ENCODE measurements around the gene ZNF865. TPM values are rescaled to one million over a fixed set of nuclear protein-coding genes. Genes with fewer than 3 reads are reported as not detected.

ZNF865 gene
- total and polyA plus RNA-seq, 7 experiments from 2014 or later, result 0.06 to 22.7 (median 15.2) TPM

DNA sequence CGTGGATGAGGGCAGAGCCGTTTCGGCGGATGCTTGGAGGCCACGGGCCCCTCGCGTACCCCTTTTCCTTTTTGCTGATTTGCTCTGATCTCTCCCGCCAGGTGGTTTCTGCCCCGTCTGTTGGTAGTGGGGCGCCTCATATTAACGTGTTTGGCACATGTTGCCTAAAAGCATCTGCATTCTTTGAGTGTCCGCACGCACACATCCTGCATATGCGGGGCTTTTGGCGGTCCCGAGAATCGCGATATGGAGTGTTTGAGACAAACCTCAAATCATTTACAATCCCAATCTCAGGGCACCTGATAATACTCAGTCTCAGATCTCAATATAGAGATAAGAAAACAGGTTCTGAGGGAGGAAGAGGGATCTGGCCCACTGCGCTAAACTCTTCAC is 50.2 kb downstream of the ZNF865 start:
- Histone ChIP-seq H3K36me3 (ENCODE audit: control insufficient read depth in 2 of 3, insufficient read depth in 3 of 3, low read length in 3 of 3) (peaks cover 8 to 31% (median 18%) of the 10 kb centered on the region in 3 experiments), H3K4me1 (ENCODE audit: control insufficient read depth in 2 of 2, insufficient read depth in 2 of 2, low read length in 2 of 2) (peaks cover 31 to 43% of the 10 kb centered on the region in 2 donors), H3K4me3 (ENCODE audit: low read length) (peak overlapping the region; percentile 96), H3K27me3 (ENCODE audit: control insufficient read depth in 2 of 2, insufficient read depth in 2 of 2, low read length in 2 of 2) (no peaks in the 10 kb centered on the region), H3K9me3 (ENCODE audit: control insufficient read depth in 2 of 3, low read length in 3 of 3) (no peaks in the 10 kb centered on the region), H3K27ac (ENCODE audit: low read depth, low read length) (peak overlapping the region; percentile 99)
- peaks cover 33 to 51% (median 38%) of the 10 kb centered on the region in 7 donors for H3K4me1 Mint-ChIP-seq
- POLR2A ChIA-PET, result interaction anchor here (0.8 to 1.8 kb wide), 5 partner anchors 12 to 178 kb away, joined by 3 to 5 read pairs (median 4); partner anchors contain the start of gene ZNF784
- peak overlapping the region; percentile 83 to 99 (median 96) for H3K4me3 Mint-ChIP-seq
- H3K9me3 Mint-ChIP-seq, result peaks cover 0 to 10% (median 0%) of the 10 kb centered on the region in 11 donors
- peaks cover 0 to 15% (median 9%) of the 10 kb centered on the region in 5 donors for H3K36me3 Mint-ChIP-seq
- peaks cover 0 to 2% (median 0%) of the 10 kb centered on the region in 5 donors for H3K27me3 Mint-ChIP-seq
- CTCF ChIA-PET, result interaction anchor here (0.7 kb wide), 1 partner anchor 29 kb away, joined by 3 read pairs; no protein-coding TSS in a partner anchor
- DNase-seq, result no peak
- intact Hi-C loops (cut with micrococcal nuclease), result loop anchor here (1.0 to 10.0 kb wide), 6 partner anchors 20 to 1788 kb away; partner anchors contain the start of genes EPN1 (in 2 of the 2), KMT5C (in 1 of the 2), MYADM (in 1 of the 2) and ZNF784 (in 1 of the 2)
- ATAC-seq, result no peak
- H3K27ac Mint-ChIP-seq, result peak overlapping the region; percentile 95 to 100 (median 99)

DNA sequence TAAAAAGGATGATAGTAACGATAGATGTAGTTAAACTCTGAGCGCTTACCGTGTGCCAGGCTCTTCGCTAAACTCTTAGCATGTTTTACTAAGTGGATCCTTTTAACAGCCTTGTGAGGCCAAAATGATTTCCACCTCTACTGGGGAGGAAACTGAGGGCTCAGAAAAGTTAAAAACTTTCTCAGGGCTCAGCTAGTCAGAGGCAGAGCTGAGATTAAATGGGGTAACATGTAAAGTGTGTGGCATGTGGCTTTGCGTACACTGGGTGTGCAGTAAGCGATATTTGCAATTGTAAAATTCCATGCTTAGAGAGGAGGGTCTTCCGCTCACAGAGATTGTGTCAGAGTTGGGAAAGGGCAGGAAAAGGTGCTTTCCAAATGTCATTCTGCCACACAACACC is 51.1 kb downstream of the ZNF865 start:
- CTCF ChIA-PET, result interaction anchor here (0.7 to 2.4 kb wide), 3 partner anchors 15 to 30 kb away, joined by 3 to 7 read pairs (median 5); no protein-coding TSS in a partner anchor
- Histone ChIP-seq H3K9me3 (ENCODE audit: control insufficient read depth in 2 of 3, low read length in 3 of 3) (no peaks in the 10 kb centered on the region), H3K27ac (ENCODE audit: low read depth, low read length) (peak overlapping the region; percentile 99), H3K4me1 (ENCODE audit: control insufficient read depth in 2 of 2, insufficient read depth in 2 of 2, low read length in 2 of 2) (peaks cover 31 to 44% of the 10 kb centered on the region in 2 donors), H3K4me3 (ENCODE audit: low read length) (peak overlapping the region; percentile 96), H3K36me3 (ENCODE audit: control insufficient read depth in 2 of 3, insufficient read depth in 3 of 3, low read length in 3 of 3) (peaks cover 17 to 40% (median 27%) of the 10 kb centered on the region in 3 experiments), H3K27me3 (ENCODE audit: control insufficient read depth in 2 of 2, insufficient read depth in 2 of 2, low read length in 2 of 2) (no peaks in the 10 kb centered on the region)
- POLR2A ChIA-PET, result interaction anchor here (0.6 to 1.8 kb wide), 7 partner anchors 9 to 179 kb away, joined by 3 to 5 read pairs (median 4); partner anchors contain the start of genes CCDC106 and ZNF784
- peaks cover 0 to 2% (median 0%) of the 10 kb centered on the region in 5 donors for H3K27me3 Mint-ChIP-seq
- peak overlapping the region; percentile 13 to 100 (median 99) for H3K27ac Mint-ChIP-seq
- peaks cover 29 to 53% (median 38%) of the 10 kb centered on the region in 7 donors for H3K4me1 Mint-ChIP-seq
- peaks cover 0 to 18% (median 9%) of the 10 kb centered on the region in 5 donors for H3K36me3 Mint-ChIP-seq
- intact Hi-C loops (cut with micrococcal nuclease), result loop anchor here (5.0 to 10.0 kb wide), 3 partner anchors 658 to 1789 kb away; partner anchors contain the start of genes MYADM (in 1 of the 2) and ZSCAN5A (in 1 of the 2)
- H3K9me3 Mint-ChIP-seq, result peaks cover 0 to 10% (median 0%) of the 10 kb centered on the region in 11 donors
- H3K4me3 Mint-ChIP-seq, result peak overlapping the region; percentile 83 to 99 (median 96)
- ATAC-seq, result no peak
- DNase-seq, result no peak

DNA sequence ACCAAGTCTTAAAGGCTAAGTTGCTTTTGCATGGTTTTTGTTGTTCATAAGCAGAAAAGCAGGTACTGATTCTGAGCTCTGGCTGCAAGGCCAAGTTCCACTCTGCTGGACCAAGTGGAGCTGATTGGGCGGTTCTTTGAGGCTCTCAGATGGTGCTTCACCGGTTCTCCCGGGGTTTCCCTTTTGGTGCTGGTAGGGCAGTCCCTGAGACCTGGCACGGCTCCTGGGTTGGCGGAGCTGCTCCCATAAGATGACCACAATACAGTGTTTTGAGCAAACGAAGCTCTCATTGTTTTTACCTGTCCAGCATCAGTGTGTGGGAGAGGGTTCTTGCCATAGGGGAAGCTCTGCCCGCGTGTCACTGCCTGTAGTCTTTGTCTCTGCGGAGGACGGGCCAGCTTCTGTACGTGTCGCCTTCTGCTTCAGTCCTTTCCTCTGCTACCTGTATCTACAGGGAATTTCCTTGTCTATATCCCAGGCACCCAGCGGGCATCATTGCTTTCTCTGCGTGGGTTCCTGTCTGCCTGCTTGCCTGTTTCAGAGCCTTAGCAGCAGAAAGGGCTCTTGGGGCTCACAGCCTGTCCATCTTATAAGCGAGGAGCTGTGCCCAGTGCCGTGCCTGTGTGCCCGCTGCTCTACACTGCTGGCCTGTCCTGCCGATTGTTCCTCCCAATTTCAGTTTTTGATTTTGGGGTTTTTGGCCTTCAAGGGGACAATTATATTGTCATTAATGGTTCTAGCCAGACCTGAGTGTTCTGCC is 51.7 kb downstream of the ZNF865 start:
- H3K4me3 Mint-ChIP-seq, result peak overlapping the region; percentile 73 to 99 (median 94)
- DNase-seq (no peak), ATAC-seq (no peak)
- H3K4me1 Mint-ChIP-seq, result peaks cover 35 to 59% (median 42%) of the 10 kb centered on the region in 7 donors
- POLR2A ChIA-PET, result interaction anchor here (0.6 to 1.8 kb wide), 7 partner anchors 11 to 1459 kb away, joined by 3 to 5 read pairs (median 5); partner anchors contain the start of gene ZNF784
- H3K9me3 Mint-ChIP-seq, result peaks cover 0 to 10% (median 0%) of the 10 kb centered on the region in 11 donors
- peaks cover 0 to 2% (median 0%) of the 10 kb centered on the region in 5 donors for H3K27me3 Mint-ChIP-seq
- peak overlapping the region; percentile 96 for H3K4me3 ChIP-seq (ENCODE audit: low read length)
- H3K36me3 Mint-ChIP-seq, result peaks cover 4 to 23% (median 14%) of the 10 kb centered on the region in 5 donors
- H3K9me3 ChIP-seq (ENCODE audit: control insufficient read depth in 2 of 3, low read length in 3 of 3), result no peaks in the 10 kb centered on the region
- CTCF ChIA-PET, result interaction anchor here (1.4 to 2.4 kb wide), 2 partner anchors 14 to 16 kb away, joined by 5 to 7 read pairs; no protein-coding TSS in a partner anchor
- intact Hi-C loops (cut with micrococcal nuclease), result loop anchor here (5.0 to 10.0 kb wide), 3 partner anchors 658 to 1790 kb away; partner anchors contain the start of genes MYADM (in 1 of the 2) and ZSCAN5A (in 1 of the 2)
- H3K27ac ChIP-seq (ENCODE audit: low read depth, low read length), result peak overlapping the region; percentile 99
- H3K36me3 ChIP-seq (ENCODE audit: control insufficient read depth in 2 of 3, insufficient read depth in 3 of 3, low read length in 3 of 3), result peaks cover 19 to 46% (median 33%) of the 10 kb centered on the region in 3 experiments
- H3K27me3 ChIP-seq (ENCODE audit: control insufficient read depth in 2 of 2, insufficient read depth in 2 of 2, low read length in 2 of 2), result no peaks in the 10 kb centered on the region
- peaks cover 31 to 48% of the 10 kb centered on the region in 2 donors for H3K4me1 ChIP-seq (ENCODE audit: control insufficient read depth in 2 of 2, insufficient read depth in 2 of 2, low read length in 2 of 2)
- peak overlapping the region; percentile 38 to 100 (median 62) for H3K27ac Mint-ChIP-seq

DNA sequence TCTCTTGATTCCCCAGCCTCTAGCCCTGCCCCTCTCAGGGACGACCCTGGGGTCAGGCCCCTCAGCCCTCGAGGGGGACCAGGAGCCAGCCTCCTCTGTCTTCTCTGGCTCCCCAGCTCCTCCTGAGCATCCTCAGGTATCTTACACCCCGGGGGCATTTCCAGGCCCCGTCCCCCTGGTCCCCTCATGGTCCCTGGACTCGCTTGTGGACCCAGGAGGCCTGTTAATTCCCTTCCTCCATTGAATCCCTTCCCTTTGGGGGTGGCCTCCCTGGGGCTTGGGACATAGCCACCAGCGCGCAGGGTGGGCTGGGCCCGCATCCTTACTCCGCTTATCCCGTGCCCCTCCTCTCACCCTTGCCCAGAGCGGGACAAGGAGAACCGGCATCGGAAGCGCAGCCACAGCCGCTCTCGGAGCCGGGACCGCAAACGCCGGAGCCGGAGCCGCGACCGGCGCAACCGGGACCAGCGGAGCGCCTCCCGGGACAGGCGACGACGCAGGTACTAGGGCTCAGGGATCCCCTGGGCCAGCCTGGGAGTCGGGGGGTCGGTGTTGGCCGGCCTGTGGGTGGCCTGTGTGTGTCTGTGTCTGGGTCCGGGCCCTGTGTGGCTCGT is 53.5 kb downstream of the ZNF865 start:
- peaks cover 31 to 48% of the 10 kb centered on the region in 2 donors for H3K4me1 ChIP-seq (ENCODE audit: control insufficient read depth in 2 of 2, insufficient read depth in 2 of 2, low read length in 2 of 2)
- no peaks in the 10 kb centered on the region for H3K27me3 Mint-ChIP-seq
- peak overlapping the region in 5 of 9 donors; percentile 19 to 90 (median 52) for H3K27ac Mint-ChIP-seq
- peak overlapping the region in 6 of 10 donors; percentile 8 to 99 (median 68) for H3K4me3 Mint-ChIP-seq
- DNase-seq (no peak), ATAC-seq (no peak)
- peaks cover 38 to 74% (median 51%) of the 10 kb centered on the region in 7 donors for H3K4me1 Mint-ChIP-seq
- H3K27ac ChIP-seq (ENCODE audit: low read depth, low read length), result peak overlapping the region; percentile 56
- H3K9me3 Mint-ChIP-seq, result peaks cover 0 to 6% (median 0%) of the 10 kb centered on the region in 11 donors
- peaks cover 36 to 64% (median 48%) of the 10 kb centered on the region in 3 experiments for H3K36me3 ChIP-seq (ENCODE audit: control insufficient read depth in 2 of 3, insufficient read depth in 3 of 3, low read length in 3 of 3)
- intact Hi-C loops (cut with micrococcal nuclease), result loop anchor here (5.0 to 10.0 kb wide), 3 partner anchors 656 to 1792 kb away; partner anchors contain the start of genes MYADM (in 1 of the 2) and ZSCAN5A (in 1 of the 2)
- no peak overlapping the region for H3K4me3 ChIP-seq (ENCODE audit: low read length)
- POLR2A ChIA-PET, result interaction anchor here (1.3 kb wide), 2 partner anchors 32 to 1458 kb away, joined by 3 to 5 read pairs; no protein-coding TSS in a partner anchor
- H3K36me3 Mint-ChIP-seq, result peaks cover 12 to 32% (median 23%) of the 10 kb centered on the region in 5 donors
- CTCF ChIA-PET, result no interaction called here
- no peaks in the 10 kb centered on the region for H3K27me3 ChIP-seq (ENCODE audit: control insufficient read depth in 2 of 2, insufficient read depth in 2 of 2, low read length in 2 of 2)
- H3K9me3 ChIP-seq (ENCODE audit: control insufficient read depth in 2 of 3, low read length in 3 of 3), result no peaks in the 10 kb centered on the region

DNA sequence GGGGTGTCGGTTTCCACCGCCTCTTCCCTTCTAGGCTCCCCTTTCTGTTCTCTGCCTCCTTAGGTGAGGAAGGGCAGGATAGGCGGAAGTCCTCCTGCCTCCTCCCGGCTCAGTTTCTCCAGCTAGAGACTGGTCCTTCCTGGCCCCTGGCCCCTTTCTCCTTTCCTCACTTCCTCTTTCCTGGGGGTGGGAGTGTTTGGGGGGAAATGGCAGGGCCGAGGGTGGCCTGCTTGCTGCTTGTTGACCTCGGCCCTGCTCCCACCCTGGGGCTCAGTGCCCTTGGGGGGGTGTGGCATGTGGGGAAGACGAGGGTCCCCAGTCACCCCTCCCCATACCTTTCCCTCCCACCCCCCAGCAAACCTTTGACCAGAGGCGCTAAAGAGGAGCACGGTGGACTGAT is 54.4 kb downstream of the ZNF865 start:
- peaks cover 12 to 32% (median 23%) of the 10 kb centered on the region in 5 donors for H3K36me3 Mint-ChIP-seq
- Histone ChIP-seq H3K4me1 (ENCODE audit: control insufficient read depth in 2 of 2, insufficient read depth in 2 of 2, low read length in 2 of 2) (peaks cover 31 to 48% of the 10 kb centered on the region in 2 donors), H3K27me3 (ENCODE audit: control insufficient read depth in 2 of 2, insufficient read depth in 2 of 2, low read length in 2 of 2) (no peaks in the 10 kb centered on the region), H3K9me3 (ENCODE audit: control insufficient read depth in 2 of 3, low read length in 3 of 3) (no peaks in the 10 kb centered on the region), H3K36me3 (ENCODE audit: control insufficient read depth in 2 of 3, insufficient read depth in 3 of 3, low read length in 3 of 3) (peaks cover 40 to 73% (median 53%) of the 10 kb centered on the region in 3 experiments), H3K4me3 (ENCODE audit: low read length) (no peak overlapping the region), H3K27ac (ENCODE audit: low read depth, low read length) (peak overlapping the region; percentile 52)
- DNase-seq (no peak), ATAC-seq (no peak)
- POLR2A ChIA-PET, result no interaction called here
- peak overlapping the region in 6 of 10 donors; percentile 47 to 83 (median 60) for H3K4me3 Mint-ChIP-seq
- CTCF ChIA-PET, result interaction anchor here (0.5 kb wide), 1 partner anchor 1357 kb away, joined by 5 read pairs; no protein-coding TSS in a partner anchor
- intact Hi-C loops (cut with micrococcal nuclease), result loop anchor here (5.0 to 10.0 kb wide), 3 partner anchors 655 to 1793 kb away; partner anchors contain the start of genes MYADM (in 1 of the 2) and ZSCAN5A (in 1 of the 2)
- H3K27ac Mint-ChIP-seq, result peak overlapping the region in 6 of 9 donors; percentile 19 to 90 (median 54)
- H3K27me3 Mint-ChIP-seq, result no peaks in the 10 kb centered on the region
- H3K4me1 Mint-ChIP-seq, result peaks cover 36 to 79% (median 57%) of the 10 kb centered on the region in 7 donors
- no peaks in the 10 kb centered on the region for H3K9me3 Mint-ChIP-seq

Data from naive thymus-derived CD4-positive, alpha-beta T cell (primary cell).